ENCODE data around the gene SHROOM3.

The SHROOM3 gene

DNA sequence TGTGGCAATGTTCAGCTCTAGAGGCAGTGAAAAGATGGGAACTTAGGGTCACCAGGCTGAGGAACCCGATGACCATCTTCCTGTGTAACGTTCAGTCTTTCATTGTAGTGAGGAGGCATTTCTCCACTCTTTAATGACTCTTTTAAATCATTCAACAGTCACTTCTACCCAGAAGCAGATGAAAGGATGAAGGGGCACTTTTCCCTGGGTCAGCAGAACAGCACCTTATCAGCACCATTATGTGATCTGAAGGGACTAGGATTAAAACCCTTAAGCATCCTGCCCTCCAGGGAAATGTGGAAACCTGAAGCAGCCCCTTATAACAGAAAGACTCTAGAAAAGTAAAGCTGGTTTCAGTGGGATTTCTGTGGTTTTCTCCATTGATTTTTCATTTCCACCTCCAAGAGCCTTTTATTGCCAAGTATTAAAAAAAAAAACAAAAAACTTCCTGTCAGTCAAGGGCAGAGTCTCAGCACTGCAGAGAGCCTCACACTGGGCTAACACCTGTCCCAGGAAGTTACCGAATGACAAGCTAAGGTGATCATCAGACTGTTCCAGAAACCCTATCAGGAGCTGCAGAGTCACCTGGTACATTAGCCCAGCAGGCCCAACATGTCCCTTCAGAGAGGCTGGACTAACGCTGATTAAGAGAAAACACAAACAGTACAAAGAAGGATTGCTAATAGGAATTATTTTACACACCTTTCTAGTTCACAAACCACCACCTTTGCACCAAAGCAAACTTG is 185.9 kb downstream of the SHROOM3 start:
- Histone ChIP-seq H3K4me1 (ENCODE audit: control insufficient read depth, insufficient read depth, low read length) (no peaks in the 10 kb centered on the region; the same call in 1 of the 2 replicates), H3K4me3 (ENCODE audit: low read length) (no peak overlapping the region), H3K27me3 (ENCODE audit: control insufficient read depth, insufficient read depth, low read length) (no peaks in the 10 kb centered on the region), H3K9me3 (ENCODE audit: control insufficient read depth, insufficient read depth, low read length) (no peaks in the 10 kb centered on the region), H3K27ac (ENCODE audit: low read length) (no peak overlapping the region), H3K36me3 (ENCODE audit: control insufficient read depth, insufficient read depth, low read length) (no peaks in the 10 kb centered on the region)
- no CpG with 5 or more reads among the region's 4 CpGs for WGBS (ENCODE audit: insufficient coverage, insufficient read length)
- DNase-seq (ENCODE audit: low read depth, low spot score), result no peak

- no peaks in the 10 kb centered on the region for H3K9me3 ChIP-seq (ENCODE audit: control insufficient read depth, insufficient read depth, low read length)
- no peak overlapping the region for H3K4me3 ChIP-seq (ENCODE audit: low read length)
- no CpG with 5 or more reads among the region's 4 CpGs for WGBS (ENCODE audit: insufficient coverage, insufficient read length)
- no peaks in the 10 kb centered on the region; the same call in 1 of the 2 replicates for H3K4me1 ChIP-seq (ENCODE audit: control insufficient read depth, insufficient read depth, low read length)
- no peaks in the 10 kb centered on the region for H3K27me3 ChIP-seq (ENCODE audit: control insufficient read depth, insufficient read depth, low read length)
- no peak overlapping the region for H3K27ac ChIP-seq (ENCODE audit: low read length)
- H3K36me3 ChIP-seq (ENCODE audit: control insufficient read depth, insufficient read depth, low read length), result no peaks in the 10 kb centered on the region
- DNase-seq (ENCODE audit: low read depth, low spot score), result no peak
Observed at GRCh38 chr4:76622126-76622525, 187.1 kb downstream of the SHROOM3 start.

GRCh38 chr4:76622717-76623116 is 187.7 kb downstream of the SHROOM3 start:
- H3K9me3 ChIP-seq (ENCODE audit: control insufficient read depth, insufficient read depth, low read length), result no peaks in the 10 kb centered on the region
- no peaks in the 10 kb centered on the region for H3K36me3 ChIP-seq (ENCODE audit: control insufficient read depth, insufficient read depth, low read length)
- WGBS (ENCODE audit: insufficient coverage, insufficient read length), result no CpG with 5 or more reads among the region's 1 CpG
- H3K27me3 ChIP-seq (ENCODE audit: control insufficient read depth, insufficient read depth, low read length), result no peaks in the 10 kb centered on the region
- DNase-seq (ENCODE audit: low read depth, low spot score), result no peak
- H3K4me1 ChIP-seq (ENCODE audit: control insufficient read depth, insufficient read depth, low read length), result no peaks in the 10 kb centered on the region; the same call in 1 of the 2 replicates
- no peak overlapping the region for H3K4me3 ChIP-seq (ENCODE audit: low read length)
- no peak overlapping the region for H3K27ac ChIP-seq (ENCODE audit: low read length)

- Histone ChIP-seq H3K36me3 (ENCODE audit: control insufficient read depth, insufficient read depth, low read length) (no peaks in the 10 kb centered on the region), H3K4me1 (ENCODE audit: control insufficient read depth, insufficient read depth, low read length) (no peaks in the 10 kb centered on the region; the same call in 1 of the 2 replicates), H3K4me3 (ENCODE audit: low read length) (no peak overlapping the region), H3K27me3 (ENCODE audit: control insufficient read depth, insufficient read depth, low read length) (no peaks in the 10 kb centered on the region), H3K9me3 (ENCODE audit: control insufficient read depth, insufficient read depth, low read length) (no peaks in the 10 kb centered on the region), H3K27ac (ENCODE audit: low read length) (no peak overlapping the region)
- DNase-seq (ENCODE audit: low read depth, low spot score), result no peak
- WGBS (ENCODE audit: insufficient coverage, insufficient read length), result no CpG with 5 or more reads among the region's 4 CpGs
Observed at GRCh38 chr4:76623217-76624045, 188.4 kb downstream of the SHROOM3 start.

- H3K27ac ChIP-seq (ENCODE audit: low read length), result no peak overlapping the region
- H3K36me3 ChIP-seq (ENCODE audit: control insufficient read depth, insufficient read depth, low read length), result no peaks in the 10 kb centered on the region
- no peaks in the 10 kb centered on the region; the same call in 1 of the 2 replicates for H3K4me1 ChIP-seq (ENCODE audit: control insufficient read depth, insufficient read depth, low read length)
- no peaks in the 10 kb centered on the region for H3K27me3 ChIP-seq (ENCODE audit: control insufficient read depth, insufficient read depth, low read length)
- H3K4me3 ChIP-seq (ENCODE audit: low read length), result no peak overlapping the region
- H3K9me3 ChIP-seq (ENCODE audit: control insufficient read depth, insufficient read depth, low read length), result no peaks in the 10 kb centered on the region
- no peak for DNase-seq (ENCODE audit: low read depth, low spot score)
- no CpG with 5 or more reads among the region's 9 CpGs for WGBS (ENCODE audit: insufficient coverage, insufficient read length)
Observed at GRCh38 chr4:76624241-76624681, 189.2 kb downstream of the SHROOM3 start.

- WGBS (ENCODE audit: insufficient coverage, insufficient read length), result no CpG with 5 or more reads among the region's 3 CpGs
- DNase-seq (ENCODE audit: low read depth, low spot score), result no peak
- Histone ChIP-seq H3K27me3 (ENCODE audit: control insufficient read depth, insufficient read depth, low read length) (no peaks in the 10 kb centered on the region), H3K9me3 (ENCODE audit: control insufficient read depth, insufficient read depth, low read length) (no peaks in the 10 kb centered on the region), H3K27ac (ENCODE audit: low read length) (no peak overlapping the region), H3K4me3 (ENCODE audit: low read length) (no peak overlapping the region), H3K4me1 (ENCODE audit: control insufficient read depth, insufficient read depth, low read length) (no peaks in the 10 kb centered on the region; the same call in 1 of the 2 replicates), H3K36me3 (ENCODE audit: control insufficient read depth, insufficient read depth, low read length) (no peaks in the 10 kb centered on the region)
Observed at GRCh38 chr4:76624931-76625715, 190.1 kb downstream of the SHROOM3 start.

DNA sequence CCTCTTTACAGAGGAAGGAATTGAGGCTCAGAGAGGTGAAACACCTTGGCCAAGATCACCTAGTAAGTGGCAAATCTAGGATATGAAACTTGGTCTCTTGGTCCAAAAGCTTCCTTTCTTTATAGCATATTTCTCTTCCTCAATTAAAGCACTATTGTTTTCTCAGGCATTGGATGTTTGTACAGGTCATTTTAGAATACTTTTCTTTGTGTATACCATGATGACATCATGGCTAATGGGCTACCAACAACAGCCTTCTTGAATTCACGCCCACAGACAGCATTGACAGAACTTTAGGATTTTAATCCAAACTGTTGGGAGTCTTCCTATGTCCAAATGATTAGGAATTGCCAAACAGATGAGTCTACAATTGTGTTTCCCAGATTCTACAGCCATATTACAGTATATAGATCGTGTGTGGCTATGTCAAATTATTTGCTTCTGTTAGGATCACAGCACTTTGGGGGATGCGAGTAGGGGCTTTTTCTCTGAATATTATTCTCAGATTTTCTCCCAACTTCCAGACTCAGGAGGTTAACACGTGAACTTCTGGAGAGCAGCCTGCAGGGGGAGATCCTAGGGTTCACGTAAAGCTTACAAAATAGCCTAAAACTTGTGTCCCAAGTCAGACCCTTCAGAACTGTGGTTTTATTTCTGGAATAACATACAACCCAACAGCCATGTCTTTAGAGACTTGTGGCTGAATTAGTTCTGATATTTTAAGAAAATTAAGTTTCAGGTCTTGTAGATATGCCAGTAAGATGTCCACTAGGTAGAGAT is 191.8 kb downstream of the SHROOM3 start:
- no peak for DNase-seq (ENCODE audit: low read depth, low spot score)
- H3K27me3 ChIP-seq (ENCODE audit: control insufficient read depth, insufficient read depth, low read length), result no peaks in the 10 kb centered on the region
- no peak overlapping the region for H3K4me3 ChIP-seq (ENCODE audit: low read length)
- H3K9me3 ChIP-seq (ENCODE audit: control insufficient read depth, insufficient read depth, low read length), result no peaks in the 10 kb centered on the region
- no peak overlapping the region for H3K27ac ChIP-seq (ENCODE audit: low read length)
- WGBS (ENCODE audit: insufficient coverage, insufficient read length), result no CpG with 5 or more reads among the region's 5 CpGs
- no peaks in the 10 kb centered on the region for H3K36me3 ChIP-seq (ENCODE audit: control insufficient read depth, insufficient read depth, low read length)
- no peaks in the 10 kb centered on the region; the same call in 1 of the 2 replicates for H3K4me1 ChIP-seq (ENCODE audit: control insufficient read depth, insufficient read depth, low read length)

GRCh38 chr4:76628251-76628650 is 193.2 kb downstream of the SHROOM3 start:
- Histone ChIP-seq H3K4me1 (ENCODE audit: control insufficient read depth, insufficient read depth, low read length) (no peaks in the 10 kb centered on the region; the same call in 1 of the 2 replicates), H3K4me3 (ENCODE audit: low read length) (no peak overlapping the region), H3K27me3 (ENCODE audit: control insufficient read depth, insufficient read depth, low read length) (no peaks in the 10 kb centered on the region), H3K36me3 (ENCODE audit: control insufficient read depth, insufficient read depth, low read length) (no peaks in the 10 kb centered on the region), H3K27ac (ENCODE audit: low read length) (no peak overlapping the region), H3K9me3 (ENCODE audit: control insufficient read depth, insufficient read depth, low read length) (no peaks in the 10 kb centered on the region)
- DNase-seq (ENCODE audit: low read depth, low spot score), result no peak
- no CpG with 5 or more reads among the region's 1 CpG for WGBS (ENCODE audit: insufficient coverage, insufficient read length)

DNA sequence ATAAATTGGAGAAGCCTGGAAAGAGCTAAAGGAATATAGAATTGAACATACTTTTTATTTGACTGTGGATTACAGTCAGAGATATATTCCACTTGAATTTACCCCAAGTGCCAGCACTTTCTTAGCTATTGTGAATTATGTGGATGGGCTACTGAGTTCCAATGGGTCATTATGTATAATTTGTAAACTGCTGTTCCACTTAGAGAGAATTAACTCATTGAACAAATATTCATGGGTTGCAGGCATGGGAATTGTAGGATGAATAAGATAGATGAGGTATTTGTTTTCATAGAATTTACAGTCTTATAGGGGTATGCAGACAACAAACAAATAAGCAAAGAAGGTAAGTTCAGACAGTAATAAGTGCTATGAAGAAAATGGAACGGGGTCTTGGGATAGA is 195.7 kb downstream of the SHROOM3 start:
- no peaks in the 10 kb centered on the region for H3K27me3 ChIP-seq (ENCODE audit: control insufficient read depth, insufficient read depth, low read length)
- H3K27ac ChIP-seq (ENCODE audit: low read length), result no peak overlapping the region
- H3K4me3 ChIP-seq (ENCODE audit: low read length), result no peak overlapping the region
- H3K36me3 ChIP-seq (ENCODE audit: control insufficient read depth, insufficient read depth, low read length), result no peaks in the 10 kb centered on the region
- no peaks in the 10 kb centered on the region for H3K9me3 ChIP-seq (ENCODE audit: control insufficient read depth, insufficient read depth, low read length)
- H3K4me1 ChIP-seq (ENCODE audit: control insufficient read depth, insufficient read depth, low read length), result no peaks in the 10 kb centered on the region
- no CpG with 5 or more reads among the region's 1 CpG for WGBS (ENCODE audit: insufficient coverage, insufficient read length)
- DNase-seq (ENCODE audit: low read depth, low spot score), result no peak
